Adipose tissue (tissue), 3 donors: ENCODE data around the gene HTATIP2. TPM values are rescaled to one million over a fixed set of nuclear protein-coding genes. Genes with fewer than 3 reads are reported as not detected.
"Not testable (repeated sequence)": the region's sequence is repeated elsewhere in the genome, so short reads cannot be mapped to it uniquely, and the experiment has no call there.

Experiments used
- H3K27ac ChIP-seq: one replicate; pipeline ENCODE4 v1.5.1; 2013; ENCODE audit warnings: low read depth, low read length
- WGBS, 3 donors: extraction: QIAGEN DNeasy Blood & Tissue Kit; methylation state at CpG; one replicate each; pipeline ENCODE4 v1.1.7; 2013; 5-methylcytosine and 5-hydroxymethylcytosine counted together
- polyA plus RNA-seq, 3 donors: library from polyadenylated mRNA; stranded (reverse); fragments of 200-250 nt; gene quantifications; one replicate each; pipeline ENCODE4 v1.2.3, GENCODE V29; 2013
- donor health status: healthy with polysubstance abuse.
- donor health status: Bipolar disorder and iron deficiency.
- donor health status: healthy.

HTATIP2 gene
- polyA plus RNA-seq = 10 to 100 TPM; 12.2 to 48.6 (median 19.4) TPM

- H3K27ac ChIP-seq = peak within 1 kb of the TSS; percentile 11
- WGBS, 3 donors = 2% methylated on average over 65 to 68 of the region's 68 CpGs
Measured at GRCh38 chr11:20363500-20364340, at the start of gene HTATIP2. HTATIP2 (plus strand) TSS chr11:20363714; CDS start chr11:20364238, 524 bp downstream.

GRCh38 chr11:20315800-20316199 lies 47.7 kb upstream of the HTATIP2 start:
- WGBS, 3 donors = 20 to 29% (median 24%) methylated on average over 1 of the region's 1 CpG
- no peak overlapping the region for H3K27ac ChIP-seq

GRCh38 chr11:20321177-20321576 lies 42.3 kb upstream of the HTATIP2 start:
- no peak overlapping the region for H3K27ac ChIP-seq

GRCh38 chr11:20327377-20327935 lies 36.1 kb upstream of the HTATIP2 start:
- WGBS, 3 donors = 75 to 86% (median 85%) methylated on average over 7 of the region's 7 CpGs

GRCh38 chr11:20336056-20336455 lies 27.5 kb upstream of the HTATIP2 start:
- 83 to 92% (median 91%) methylated on average over 1 of the region's 1 CpG for WGBS, 3 donors
- H3K27ac ChIP-seq = no peak overlapping the region

More at GRCh38 chr11:20327377-20327935, 36.1 kb upstream of the HTATIP2 start:
- H3K27ac ChIP-seq = no peak overlapping the region

GRCh38 chr11:20337526-20338154 lies 25.9 kb upstream of the HTATIP2 start:
- WGBS, 3 donors = 19 to 23% (median 21%) methylated on average over 9 of the region's 9 CpGs
- H3K27ac ChIP-seq = no peak overlapping the region

GRCh38 chr11:20342347-20343141 lies 21.0 kb upstream of the HTATIP2 start:
- 24 to 27% (median 24%) methylated on average over 25 to 26 of the region's 26 CpGs for WGBS, 3 donors

GRCh38 chr11:20351136-20351535 lies 12.4 kb upstream of the HTATIP2 start:
- WGBS, 3 donors = 63 to 79% (median 71%) methylated on average over 7 of the region's 7 CpGs
- H3K27ac ChIP-seq = no peak overlapping the region

More at GRCh38 chr11:20342347-20343141, 21.0 kb upstream of the HTATIP2 start:
- no peak overlapping the region for H3K27ac ChIP-seq

- WGBS, 3 donors = 54 to 66% (median 57%) methylated on average over 2 of the region's 2 CpGs
- H3K27ac ChIP-seq = no peak overlapping the region
Measured at GRCh38 chr11:20351751-20352262, 11.7 kb upstream of the HTATIP2 start.

GRCh38 chr11:20353829-20354434 lies 9.6 kb upstream of the HTATIP2 start:
- no peak overlapping the region for H3K27ac ChIP-seq
- WGBS, 3 donors = 6 to 10% (median 6%) methylated on average over 6 of the region's 6 CpGs

- no peak overlapping the region for H3K27ac ChIP-seq
- WGBS, 3 donors = 26 to 52% (median 48%) methylated on average over 11 to 12 of the region's 12 CpGs
Measured at GRCh38 chr11:20355221-20356219, 8.0 kb upstream of the HTATIP2 start.

- H3K27ac ChIP-seq = no peak overlapping the region
- WGBS, 3 donors = 38 to 52% (median 39%) methylated on average over 1 of the region's 1 CpG
Measured at GRCh38 chr11:20357150-20357549, 6.4 kb upstream of the HTATIP2 start.

- WGBS, 3 donors = 54 to 59% (median 58%) methylated on average over 7 of the region's 7 CpGs
- H3K27ac ChIP-seq = no peak overlapping the region
Measured at GRCh38 chr11:20360650-20361049, 2.9 kb upstream of the HTATIP2 start.

- no peak overlapping the region for H3K27ac ChIP-seq
- 0% methylated on average over 1 of the region's 1 CpG for WGBS, 3 donors
Measured at GRCh38 chr11:20362481-20362880, 1.0 kb upstream of the HTATIP2 start.

GRCh38 chr11:20363149-20363499 lies 390 bp upstream of the HTATIP2 start:
- 52 to 83% (median 82%) methylated on average over 2 of the region's 2 CpGs for WGBS, 3 donors
- H3K27ac ChIP-seq = no peak overlapping the region

GRCh38 chr11:20364341-20364792 lies 853 bp downstream of the HTATIP2 start:
- H3K27ac ChIP-seq = no peak overlapping the region
- WGBS, 3 donors = 29 to 31% (median 30%) methylated on average over 6 of the region's 6 CpGs

- H3K27ac ChIP-seq = not testable (repeated sequence)
- 91 to 98% (median 94%) methylated on average over 6 of the region's 6 CpGs for WGBS, 3 donors
Measured at GRCh38 chr11:20365465-20365864, 2.0 kb downstream of the HTATIP2 start.
